ENCODE results near the gene TBCA.

- TF ChIP-seq CTCF (IDR thresholded peaks at IDR 0.05) (no peak), POLR2A (IDR thresholded peaks at IDR 0.05) (no peak)
Observed at GRCh38 chr5:77644371-77645157, 131.6 kb downstream of the TBCA start.

Measured in Peyer's patch (tissue), 4 donors.